ENCODE measurements around the gene CRYBA4.
"Not testable (repeated sequence)": the region's sequence is repeated elsewhere in the genome, so short reads cannot be mapped to it uniquely, and the experiment has no call there.

Gene CRYBA4

DNA sequence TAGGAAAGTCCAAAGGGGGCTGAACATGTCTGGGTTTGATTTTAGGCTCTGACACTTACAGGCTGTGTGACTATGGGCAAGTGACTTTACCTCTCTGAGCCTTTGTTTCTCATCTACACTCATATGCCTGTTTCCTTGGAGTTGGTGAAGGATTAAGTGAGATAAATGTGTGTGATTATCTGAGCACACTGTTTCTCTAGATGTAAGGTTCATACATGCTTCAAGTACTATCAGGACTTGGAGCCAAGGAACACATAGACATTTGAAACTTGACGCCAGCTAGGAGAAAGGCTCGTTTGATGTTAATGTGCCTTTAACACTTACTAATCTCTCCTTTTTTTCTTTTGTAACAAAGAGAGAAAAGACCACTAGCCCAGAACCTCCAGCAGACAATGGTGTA, 13.6 kb upstream of the CRYBA4 start:
- no peaks in the 10 kb centered on the region for H3K27me3 Mint-ChIP-seq
- no peaks in the 10 kb centered on the region for H3K9me3 Mint-ChIP-seq
- intact Hi-C loops (cut with micrococcal nuclease) = no loop called here
- no peak overlapping the region for H3K4me3 Mint-ChIP-seq
- H3K27ac Mint-ChIP-seq = no peak overlapping the region
- H3K4me1 Mint-ChIP-seq (ENCODE audit: low read depth) = no peaks in the 10 kb centered on the region
- no peaks in the 10 kb centered on the region for H3K36me3 Mint-ChIP-seq (ENCODE audit: low read depth)

DNA sequence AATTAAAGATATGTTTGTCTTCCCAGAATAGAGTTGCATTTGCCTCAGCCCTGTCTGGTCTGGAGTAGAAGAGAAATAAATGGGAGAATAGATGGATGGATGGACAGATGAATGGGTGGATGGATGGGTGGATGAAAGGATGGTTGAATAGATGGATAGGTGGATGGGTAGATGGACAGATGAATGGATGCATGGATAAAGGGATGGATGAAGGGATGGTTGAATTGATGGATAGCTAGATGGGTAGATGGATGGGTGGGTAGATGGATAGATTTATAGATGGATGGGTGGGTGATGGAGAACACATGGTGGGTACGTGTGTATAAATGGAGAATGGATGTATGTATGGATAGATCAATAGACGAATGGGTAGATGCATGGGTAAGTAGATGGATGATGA, 12.5 kb upstream of the CRYBA4 start:
- no peaks in the 10 kb centered on the region for H3K4me1 Mint-ChIP-seq (ENCODE audit: low read depth)
- H3K4me3 Mint-ChIP-seq = no peak overlapping the region
- intact Hi-C loops (cut with micrococcal nuclease) = no loop called here
- no peaks in the 10 kb centered on the region for H3K9me3 Mint-ChIP-seq
- H3K27ac Mint-ChIP-seq = no peak overlapping the region
- no peaks in the 10 kb centered on the region for H3K27me3 Mint-ChIP-seq
- no peaks in the 10 kb centered on the region for H3K36me3 Mint-ChIP-seq (ENCODE audit: low read depth)

DNA sequence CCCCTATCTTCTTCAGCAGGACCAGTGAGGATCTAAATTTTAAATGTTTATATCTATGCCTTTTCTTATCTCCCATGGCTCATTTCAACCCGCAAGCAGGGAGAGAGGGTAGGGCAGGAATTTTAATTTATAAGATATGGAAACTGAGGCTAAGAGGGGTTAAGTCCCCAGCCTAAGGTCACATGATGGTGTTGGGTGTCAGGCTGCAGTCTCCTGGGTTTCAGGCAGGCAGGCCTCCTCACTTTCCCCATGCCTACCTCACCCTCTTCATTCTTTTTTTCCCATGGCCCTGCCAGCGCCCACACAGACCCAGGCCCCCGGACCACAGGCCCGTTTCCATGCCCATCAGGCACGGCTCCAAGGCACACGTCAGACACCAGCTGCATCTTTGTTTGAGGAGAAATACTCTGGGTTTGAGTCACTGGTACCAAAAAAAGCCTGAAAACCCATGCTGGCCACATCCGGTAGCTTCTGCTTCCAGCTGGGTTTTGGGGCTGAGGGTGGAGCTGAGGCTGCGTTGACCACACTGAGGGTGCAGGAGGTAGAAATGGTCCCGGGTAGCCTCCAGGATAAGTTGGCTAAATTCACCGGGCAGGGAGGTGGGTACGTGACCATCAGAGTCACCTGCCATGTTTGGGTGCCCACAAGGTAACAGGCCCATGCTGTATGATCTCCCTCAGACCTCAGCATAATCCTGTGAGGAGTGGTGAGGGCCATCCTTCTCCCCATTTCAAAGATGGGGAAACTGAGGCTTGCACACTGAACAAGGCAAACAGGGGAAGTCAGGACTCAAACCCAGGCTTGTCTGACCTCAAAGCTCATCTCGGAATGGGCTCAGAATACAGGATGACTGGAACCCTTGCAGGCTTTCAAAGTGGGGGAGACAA, 11.4 kb upstream of the CRYBA4 start:
- Mint-ChIP-seq H3K36me3 (ENCODE audit: low read depth) (no peaks in the 10 kb centered on the region), H3K4me3 (no peak overlapping the region), H3K9me3 (no peaks in the 10 kb centered on the region), H3K27me3 (no peaks in the 10 kb centered on the region), H3K4me1 (ENCODE audit: low read depth) (peaks cover 3% of the 10 kb centered on the region), H3K27ac (no peak overlapping the region)
- intact Hi-C loops (cut with micrococcal nuclease) = no loop called here

DNA sequence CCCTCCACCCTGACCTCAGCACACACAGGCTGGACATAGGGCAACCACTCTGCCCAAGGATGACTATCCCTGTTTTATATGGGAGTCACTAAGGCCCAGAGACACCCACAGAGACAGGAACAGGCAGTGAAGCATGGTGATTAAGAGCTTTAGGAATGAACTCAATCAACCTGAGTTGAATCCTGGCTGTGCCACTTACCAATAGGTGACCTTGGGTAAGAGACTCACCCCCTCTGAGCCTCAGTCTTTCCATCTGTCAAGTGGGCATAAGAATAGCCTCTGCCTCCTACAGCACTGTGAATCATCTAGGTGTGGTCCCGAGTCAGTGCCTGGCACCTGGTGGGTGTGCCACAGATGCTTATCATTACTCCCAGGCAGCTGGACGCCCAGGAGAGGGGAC, 10.8 kb upstream of the CRYBA4 start:
- intact Hi-C loops (cut with micrococcal nuclease) = no loop called here
- Mint-ChIP-seq H3K27ac (no peak overlapping the region), H3K9me3 (no peaks in the 10 kb centered on the region), H3K27me3 (no peaks in the 10 kb centered on the region), H3K36me3 (ENCODE audit: low read depth) (no peaks in the 10 kb centered on the region), H3K4me1 (ENCODE audit: low read depth) (peaks cover 10% of the 10 kb centered on the region), H3K4me3 (no peak overlapping the region)

DNA sequence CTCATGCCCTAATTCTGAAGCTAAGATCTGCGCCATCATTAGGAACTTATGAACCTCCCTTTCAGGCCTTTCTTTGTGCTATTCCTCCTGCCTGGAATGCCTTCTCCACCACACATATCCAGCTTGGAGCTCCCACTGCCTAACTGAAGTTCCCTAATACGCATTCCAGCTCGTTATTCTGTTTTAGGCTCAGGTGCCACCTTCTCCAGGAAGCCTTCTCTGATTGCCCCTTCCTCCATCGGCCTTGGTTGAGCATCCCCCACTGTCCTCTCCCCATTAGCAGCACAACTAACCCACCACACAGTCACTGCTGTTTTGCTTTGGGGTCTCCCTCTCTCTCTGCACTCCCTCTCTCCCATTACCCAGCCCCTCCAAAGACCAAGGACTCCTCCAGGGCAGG, 9.1 kb upstream of the CRYBA4 start:
- H3K4me1 Mint-ChIP-seq (ENCODE audit: low read depth) = peaks cover 27% of the 10 kb centered on the region
- no peaks in the 10 kb centered on the region for H3K36me3 Mint-ChIP-seq (ENCODE audit: low read depth)
- no peaks in the 10 kb centered on the region for H3K27me3 Mint-ChIP-seq

DNA sequence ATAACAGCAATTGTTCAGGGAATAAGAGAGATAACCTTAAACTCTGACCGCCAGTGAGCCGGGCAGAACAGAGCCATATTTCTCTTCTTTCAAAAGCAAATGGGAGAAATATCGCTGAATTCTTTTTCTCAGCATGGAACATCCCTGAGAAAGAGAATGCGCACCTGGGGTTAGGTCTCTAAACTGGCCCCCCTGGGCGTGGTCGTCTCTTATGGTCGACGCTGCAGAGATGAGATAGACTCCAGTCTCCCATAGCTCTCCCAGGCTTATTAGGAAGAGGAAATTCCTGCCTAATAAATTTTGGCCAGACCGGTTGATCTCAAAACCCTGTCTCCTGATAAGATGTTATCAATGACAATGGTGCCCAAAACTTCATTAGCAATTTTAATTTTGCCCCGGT, 8.0 kb upstream of the CRYBA4 start:
- H3K4me3 Mint-ChIP-seq; H3K27me3 Mint-ChIP-seq; H3K36me3 Mint-ChIP-seq (ENCODE audit: low read depth); intact Hi-C loops (cut with micrococcal nuclease); H3K9me3 Mint-ChIP-seq: not testable (repeated sequence)
- H3K4me1 Mint-ChIP-seq (ENCODE audit: low read depth) = peaks cover 38% of the 10 kb centered on the region
- peak overlapping the region; percentile 19 for H3K27ac Mint-ChIP-seq

More for the DNA sequence above, 9.1 kb upstream of the CRYBA4 start:
- Mint-ChIP-seq H3K27ac (no peak overlapping the region), H3K9me3 (no peaks in the 10 kb centered on the region), H3K4me3 (no peak overlapping the region)
- intact Hi-C loops (cut with micrococcal nuclease) = no loop called here

DNA sequence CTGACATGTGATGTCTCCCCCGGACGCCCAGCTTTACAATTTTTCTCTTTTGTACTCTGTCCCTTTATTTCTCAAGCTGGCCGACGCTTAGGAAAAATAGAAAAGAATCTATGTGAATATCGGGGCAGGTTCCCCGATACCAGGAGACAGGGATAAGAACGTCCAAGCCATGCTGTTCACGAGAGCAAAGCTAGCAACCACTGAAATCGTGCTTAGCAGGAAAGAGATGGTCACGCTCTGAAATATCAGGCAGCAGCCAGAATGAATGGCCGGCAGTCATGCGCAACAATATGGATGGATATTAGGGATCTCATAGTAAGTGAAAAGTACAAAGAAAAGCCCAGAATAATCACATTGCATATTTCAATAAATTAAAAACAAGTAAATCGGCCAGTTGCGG, 7.4 kb upstream of the CRYBA4 start:
- Mint-ChIP-seq H3K27ac (peak overlapping the region; percentile 19), H3K36me3 (ENCODE audit: low read depth) (no peaks in the 10 kb centered on the region), H3K9me3 (no peaks in the 10 kb centered on the region), H3K27me3 (no peaks in the 10 kb centered on the region), H3K4me3 (no peak overlapping the region), H3K4me1 (ENCODE audit: low read depth) (peaks cover 43% of the 10 kb centered on the region)
- intact Hi-C loops (cut with micrococcal nuclease) = no loop called here

DNA sequence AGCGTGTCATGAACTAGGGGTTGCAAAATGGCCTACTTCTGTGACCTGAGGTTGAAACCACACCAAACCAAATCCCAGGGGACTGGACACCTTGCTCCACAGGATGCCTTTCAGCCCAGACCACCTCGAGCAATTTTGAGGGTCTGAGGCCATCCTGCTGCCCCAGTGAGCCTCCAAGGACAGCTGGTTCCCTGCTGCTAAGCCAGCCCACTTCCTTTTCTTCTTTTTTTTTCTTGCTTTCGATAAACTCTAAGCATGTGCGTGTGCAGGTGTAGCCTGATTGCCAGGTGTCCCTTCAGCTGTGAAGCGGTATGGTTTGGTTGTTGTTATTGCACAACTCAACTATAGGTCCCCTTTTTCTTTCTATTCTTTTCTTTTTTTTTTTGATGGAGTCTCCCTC, 6.6 kb upstream of the CRYBA4 start:
- Mint-ChIP-seq H3K36me3 (ENCODE audit: low read depth) (no peaks in the 10 kb centered on the region), H3K27me3 (no peaks in the 10 kb centered on the region), H3K4me1 (ENCODE audit: low read depth) (peaks cover 51% of the 10 kb centered on the region), H3K27ac (no peak overlapping the region), H3K9me3 (no peaks in the 10 kb centered on the region), H3K4me3 (no peak overlapping the region)
- intact Hi-C loops (cut with micrococcal nuclease) = no loop called here

DNA sequence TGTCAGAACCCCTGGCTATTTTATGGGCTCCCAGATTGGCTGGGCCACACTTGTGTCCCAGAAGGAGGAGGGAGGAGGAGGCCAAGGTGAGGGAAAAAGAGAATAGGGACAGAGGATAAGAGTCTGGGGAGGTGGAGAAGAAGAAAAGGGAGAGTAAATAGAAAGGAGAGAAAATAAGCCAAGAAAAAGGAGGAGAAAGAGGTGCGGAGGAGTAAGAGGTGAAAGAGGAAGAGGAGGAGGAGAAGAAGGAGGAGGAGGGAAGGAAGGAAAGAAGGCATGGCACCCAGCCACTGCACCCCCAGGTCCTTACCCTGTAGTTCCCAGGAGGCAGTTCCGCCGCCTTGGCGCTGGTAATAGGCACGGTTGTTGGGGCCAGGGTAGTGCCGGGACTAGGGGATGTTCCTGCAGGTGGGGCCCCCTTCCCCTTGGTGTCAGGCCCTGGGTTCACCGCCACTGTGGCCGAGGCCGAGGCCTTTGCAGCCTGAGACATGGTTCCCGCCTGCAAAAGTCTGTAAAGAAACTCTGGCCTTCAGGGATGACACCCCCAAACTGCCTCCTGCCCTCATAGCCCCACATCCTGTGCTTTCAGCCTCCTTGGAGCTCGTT, 5.8 kb upstream of the CRYBA4 start:
- intact Hi-C loops (cut with micrococcal nuclease) = no loop called here
- H3K4me3 Mint-ChIP-seq = no peak overlapping the region
- H3K27ac Mint-ChIP-seq = peak overlapping the region; percentile 24
- H3K4me1 Mint-ChIP-seq (ENCODE audit: low read depth) = peaks cover 51% of the 10 kb centered on the region
- no peaks in the 10 kb centered on the region for H3K9me3 Mint-ChIP-seq
- no peaks in the 10 kb centered on the region for H3K36me3 Mint-ChIP-seq (ENCODE audit: low read depth)
- H3K27me3 Mint-ChIP-seq = no peaks in the 10 kb centered on the region

DNA sequence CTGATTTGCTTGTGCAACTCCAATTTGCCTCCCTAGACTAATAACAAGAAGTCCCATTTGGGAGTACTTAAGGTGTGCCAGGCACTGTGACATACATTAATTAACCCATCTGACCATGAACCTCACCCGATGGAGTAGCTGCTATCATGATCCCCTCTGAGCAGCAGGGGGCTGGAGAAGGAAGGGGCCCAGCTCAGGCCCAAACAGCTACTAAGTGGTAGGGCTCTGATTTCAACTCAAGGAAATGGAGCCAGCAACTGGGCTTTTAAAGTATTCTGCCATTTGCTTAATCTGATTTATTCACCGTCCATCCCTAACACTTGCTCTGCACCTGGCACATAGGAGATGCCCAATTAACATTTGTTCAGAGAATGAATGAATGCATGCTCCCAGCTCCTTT, 5.1 kb upstream of the CRYBA4 start:
- no peaks in the 10 kb centered on the region for H3K36me3 Mint-ChIP-seq (ENCODE audit: low read depth)
- peaks cover 56% of the 10 kb centered on the region for H3K4me1 Mint-ChIP-seq (ENCODE audit: low read depth)
- H3K27me3 Mint-ChIP-seq = no peaks in the 10 kb centered on the region
- H3K27ac Mint-ChIP-seq = peak overlapping the region; percentile 99
- intact Hi-C loops (cut with micrococcal nuclease) = no loop called here
- no peaks in the 10 kb centered on the region for H3K9me3 Mint-ChIP-seq
- no peak overlapping the region for H3K4me3 Mint-ChIP-seq

DNA sequence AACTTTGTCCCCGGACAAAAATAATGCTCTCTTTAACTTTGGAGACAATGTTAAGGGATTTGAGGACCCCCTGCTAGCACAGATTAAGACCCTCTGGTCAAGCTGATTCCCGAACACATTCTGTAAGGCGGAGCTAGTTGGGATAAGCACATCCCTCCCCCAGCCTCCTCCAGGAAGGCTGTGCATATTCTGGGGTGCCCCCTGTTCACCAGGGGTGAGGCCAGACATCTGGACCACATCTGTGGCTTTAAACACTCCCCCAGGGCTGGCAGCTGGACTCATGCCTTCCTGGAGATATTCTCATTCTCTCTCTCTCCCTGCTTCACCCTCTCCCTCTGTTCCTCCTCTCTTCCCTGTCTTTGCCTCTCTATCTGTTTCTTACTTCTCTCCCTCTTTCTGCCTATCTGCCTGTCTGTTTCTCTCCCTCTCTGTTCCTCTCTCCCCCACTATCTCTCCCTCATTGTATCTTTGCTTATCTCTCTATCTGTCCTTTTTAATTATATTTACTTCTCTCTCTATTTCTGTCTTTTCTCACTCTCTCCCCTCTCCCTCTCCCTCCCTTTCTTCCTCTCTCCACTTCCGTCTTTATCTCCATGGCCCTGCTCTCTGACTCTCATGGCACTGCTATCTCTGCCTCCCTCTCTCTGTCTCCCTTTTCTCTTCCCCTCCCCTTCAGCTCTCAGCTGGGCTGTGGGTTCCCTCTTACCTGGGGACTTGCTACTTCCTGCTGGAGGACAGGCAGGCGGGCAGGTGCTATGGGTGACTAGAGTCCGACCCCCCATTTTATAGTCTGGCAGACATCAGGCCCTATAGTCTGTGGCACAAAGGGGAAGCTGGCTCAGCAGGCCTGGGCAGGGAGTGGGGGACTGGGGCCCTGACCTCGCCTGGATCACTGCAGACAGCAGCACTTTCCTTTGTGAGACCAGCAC, 4.2 kb upstream of the CRYBA4 start, which contains the start of gene CRYBB1:
Gene CRYBB1, minus strand, starts transcription at position 757 of the 929 bp plus-strand sequence. CDS start 1,708 bp downstream, outside the sequence.
- Mint-ChIP-seq H3K9me3 (no peaks in the 10 kb centered on the region), H3K36me3 (ENCODE audit: low read depth) (no peaks in the 10 kb centered on the region), H3K4me3 (peak within 1 kb of the TSS; percentile 63), H3K4me1 (ENCODE audit: low read depth) (peaks cover 56% of the 10 kb centered on the region), H3K27ac (peak within 1 kb of the TSS; percentile 99), H3K27me3 (no peaks in the 10 kb centered on the region)
- intact Hi-C loops (cut with micrococcal nuclease) = no loop called here

DNA sequence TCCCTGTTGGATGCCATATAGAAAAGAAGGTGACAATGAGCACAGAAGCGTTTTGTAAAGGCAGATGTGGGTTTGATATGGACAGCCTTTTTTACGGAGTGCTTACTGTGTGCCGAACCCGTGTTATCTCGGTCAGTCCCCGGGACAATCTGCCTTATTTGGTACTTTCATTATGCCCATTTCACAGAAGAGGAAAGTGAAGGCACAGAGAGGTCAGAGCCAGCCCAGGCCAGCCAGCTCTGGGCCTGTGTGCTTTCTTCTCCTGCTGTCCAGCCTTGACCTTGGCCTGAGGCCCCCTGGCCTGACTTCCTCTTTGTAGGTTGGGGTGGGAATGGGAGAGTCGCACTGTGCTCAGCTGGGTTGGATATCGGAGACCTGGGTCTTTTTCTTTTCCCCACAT, 3.3 kb upstream of the CRYBA4 start:
- H3K9me3 Mint-ChIP-seq = no peaks in the 10 kb centered on the region
- intact Hi-C loops (cut with micrococcal nuclease) = no loop called here
- H3K4me1 Mint-ChIP-seq (ENCODE audit: low read depth) = peaks cover 56% of the 10 kb centered on the region
- H3K36me3 Mint-ChIP-seq (ENCODE audit: low read depth) = no peaks in the 10 kb centered on the region
- no peak overlapping the region for H3K4me3 Mint-ChIP-seq
- H3K27me3 Mint-ChIP-seq = no peaks in the 10 kb centered on the region
- H3K27ac Mint-ChIP-seq = peak overlapping the region; percentile 99

DNA sequence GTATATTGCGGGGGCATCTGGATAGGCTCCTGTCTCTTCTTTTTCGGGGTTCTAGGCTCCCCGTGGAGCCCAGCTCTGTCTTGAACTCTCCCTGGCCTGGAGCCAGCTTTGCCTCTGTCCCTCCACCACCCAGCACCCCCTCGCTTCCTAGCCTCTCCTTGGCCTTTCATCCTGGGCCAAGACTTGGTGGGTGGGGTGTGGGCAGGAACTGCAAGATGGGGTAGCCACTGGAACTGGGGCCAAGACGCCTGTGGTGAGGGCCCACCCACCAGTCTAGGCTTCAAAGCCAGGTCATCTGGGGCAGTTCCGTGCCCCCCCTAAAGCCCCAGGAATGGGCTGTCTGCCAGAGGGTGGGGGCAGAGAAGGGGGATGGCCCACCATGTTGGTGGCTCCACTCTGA, 2.3 kb upstream of the CRYBA4 start:
- peaks cover 56% of the 10 kb centered on the region for H3K4me1 Mint-ChIP-seq (ENCODE audit: low read depth)
- peak overlapping the region; percentile 47 for H3K27ac Mint-ChIP-seq
- no peaks in the 10 kb centered on the region for H3K36me3 Mint-ChIP-seq (ENCODE audit: low read depth)
- intact Hi-C loops (cut with micrococcal nuclease) = no loop called here
- H3K27me3 Mint-ChIP-seq = no peaks in the 10 kb centered on the region
- H3K9me3 Mint-ChIP-seq = peaks cover 7% of the 10 kb centered on the region
- no peak overlapping the region for H3K4me3 Mint-ChIP-seq

DNA sequence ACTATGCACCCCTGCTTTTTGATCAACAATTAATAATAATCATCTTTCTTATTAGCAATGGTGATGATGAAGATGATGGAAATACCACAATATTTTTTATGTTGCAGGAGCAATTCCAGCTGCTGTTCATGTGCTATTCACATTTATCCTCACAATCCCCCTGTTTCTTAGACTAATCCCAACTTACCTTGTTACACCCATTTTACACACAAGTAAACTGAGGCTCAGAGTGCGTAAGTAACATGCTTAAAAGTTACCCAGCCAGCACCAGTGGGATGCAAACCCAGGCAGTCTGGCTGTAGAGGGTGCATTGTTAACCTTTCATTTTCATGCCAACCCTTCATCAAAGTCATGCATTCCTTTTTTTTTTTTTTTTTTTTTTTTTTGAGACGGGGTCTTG, 1.6 kb upstream of the CRYBA4 start:
- H3K27me3 Mint-ChIP-seq = no peaks in the 10 kb centered on the region
- no peak overlapping the region for H3K27ac Mint-ChIP-seq
- H3K4me1 Mint-ChIP-seq (ENCODE audit: low read depth) = peaks cover 54% of the 10 kb centered on the region
- H3K36me3 Mint-ChIP-seq (ENCODE audit: low read depth) = no peaks in the 10 kb centered on the region
- H3K9me3 Mint-ChIP-seq = peaks cover 7% of the 10 kb centered on the region
- no peak overlapping the region for H3K4me3 Mint-ChIP-seq
- intact Hi-C loops (cut with micrococcal nuclease) = no loop called here
